GM12878 (cell line): Measurements from ENCODE around the gene DIP2C. TPM values are rescaled to one million over a fixed set of nuclear protein-coding genes. Genes with fewer than 3 reads are reported as not detected.

Experiments
- ATF2 ChIP-seq: IDR thresholded peaks from 2 replicates; pipeline ENCODE4 v1.6.1; 2012; ENCODE audit warnings: low read length, inconsistent platforms
- BACH1 ChIP-seq: fragments of 450-650 bp; IDR thresholded peaks from 2 replicates; pipeline ENCODE4 v1.6.1; 2017; ENCODE audit warnings: mild to moderate bottlenecking, borderline replicate concordance
- IKZF1 ChIP-seq: fragments of 450-650 bp; conservative IDR thresholded peaks from 2 replicates; pipeline ENCODE4 v1.6.1; 2017; ENCODE audit warnings: antibody characterized with exemption, mild to moderate bottlenecking
- SMARCA5 ChIP-seq: fragments of 450-650 bp; IDR thresholded peaks from 2 replicates; pipeline ENCODE4 v1.6.1; 2017; ENCODE audit warnings: mild to moderate bottlenecking
- ZBTB40 ChIP-seq: fragments of 450-650 bp; IDR thresholded peaks from 2 replicates; pipeline ENCODE4 v1.6.1; 2016; ENCODE audit warnings: mild to moderate bottlenecking, moderate library complexity, borderline replicate concordance
- ZNF687 ChIP-seq: fragments of 450-650 bp; IDR thresholded peaks from 2 replicates; pipeline ENCODE4 v1.6.1; 2017; ENCODE audit warnings: mild to moderate bottlenecking, moderate library complexity
- polyA plus RNA-seq, 11 experiments: library from polyadenylated mRNA; depleted of rRNA in 4 of 11; unstranded in 6 of 11; stranded (reverse) in 5 of 11; fragments of >200 nt; fragmentation: Nextera tagmentation in 4 of 11; fragmentation: Illumina TruSeq in 1 of 11; extraction: Ambion mirVana in 4 of 11; extraction: Trizol in 1 of 11; gene quantifications; 1 replicate in 1 of 11; 2 replicates in 10 of 11; pipeline versions ENCODE4 v1.2.1 to v1.2.3, GENCODE V29; 2011 to 2016; ENCODE audit warnings: inconsistent platforms in 2 of 11, missing spikeins in 2 of 11, low read depth in 1 of 11
- total RNA-seq, 4 experiments: library from RNA; depleted of rRNA in 3 of 4; stranded (reverse); fragments of >200 nt in 3 of 4; fragmentation: Illumina TruSeq in 1 of 4; extraction: Trizol in 1 of 4; gene quantifications; 2 replicates each; pipeline versions ENCODE4 v1.2.1 to v1.2.3, GENCODE V29; 2013 to 2021

Gene DIP2C
- total and polyA plus RNA-seq, 10 of the 15 experiments (the other 5 are each of a cell fraction or from before 2014, with no cell fraction given): 0.01 to 0.10 (median 0.06) TPM

GRCh38 chr10:559767-560047, 129.8 kb downstream of the DIP2C start (continued):
- no peak for TF ChIP-seq ZBTB40
- TF ChIP-seq SMARCA5: no peak
- no peak for TF ChIP-seq IKZF1
- no peak for TF ChIP-seq ATF2
- no peak for TF ChIP-seq ZNF687
- no peak for TF ChIP-seq BACH1
